ENCODE measurements around the gene DNAH14.

The DNAH14 gene

DNA sequence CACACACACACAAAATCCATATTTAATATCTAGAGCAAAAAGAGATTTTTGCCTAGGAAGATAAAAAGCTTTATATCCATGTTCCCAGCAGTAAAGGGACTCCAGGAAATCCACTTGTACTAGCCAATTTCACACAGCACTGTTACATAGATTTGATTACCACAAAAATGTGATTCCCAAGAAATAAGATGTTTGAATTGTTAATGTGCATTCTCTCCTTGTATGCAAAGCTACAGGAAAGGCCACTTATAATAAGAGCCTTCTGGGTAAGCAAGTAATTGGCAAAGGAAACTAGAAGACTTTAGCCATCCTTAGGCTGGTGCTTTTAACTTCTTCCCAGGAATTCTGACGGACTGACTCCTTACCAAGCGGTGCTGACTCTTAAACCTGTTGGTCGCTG lies 409.1 kb downstream of the DNAH14 start:
- H3K4me2 ChIP-seq = no peak overlapping the region

GRCh38 chr1:225341642-225342041 lies 412.2 kb downstream of the DNAH14 start:
- Histone ChIP-seq H4K20me1 (no peaks in the 10 kb centered on the region), H3K4me1 (no peaks in the 10 kb centered on the region)
- TF ChIP-seq Cebpa-rat (IDR thresholded peaks at IDR 0.05) = no peak

More for the DNA sequence above, 409.1 kb downstream of the DNAH14 start:
- no peak for TF ChIP-seq Cebpa-rat (IDR thresholded peaks at IDR 0.05)
- H4K20me1 ChIP-seq = no peaks in the 10 kb centered on the region
- H3K9ac ChIP-seq = no peak overlapping the region
- no peaks in the 10 kb centered on the region for H3K27me3 ChIP-seq
- H3K27ac ChIP-seq = no peak overlapping the region
- no peaks in the 10 kb centered on the region for H3K4me1 ChIP-seq
- no peak overlapping the region for H3K4me3 ChIP-seq
- H3K9me3 ChIP-seq = no peaks in the 10 kb centered on the region
- H3K36me3 ChIP-seq = no peaks in the 10 kb centered on the region

DNA sequence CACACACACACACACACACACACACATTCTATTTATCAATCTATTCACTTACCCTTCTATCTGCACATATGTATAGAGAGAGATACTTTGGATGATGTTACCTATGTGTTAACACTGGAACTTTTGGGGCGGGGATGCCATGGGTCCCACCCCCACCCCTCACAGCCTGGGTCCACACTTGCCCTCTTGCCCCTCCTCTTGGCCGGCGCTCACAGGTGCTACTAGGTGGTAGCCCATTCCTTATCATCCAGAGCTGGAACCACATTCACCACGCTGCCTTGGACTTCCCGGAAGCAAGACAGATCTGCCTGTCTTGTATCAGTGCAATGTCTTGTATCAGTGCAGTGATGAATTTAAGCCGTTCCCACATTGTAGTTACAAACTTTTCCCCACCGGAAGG lies 413.2 kb downstream of the DNAH14 start:
- H3K27me3 ChIP-seq = no peaks in the 10 kb centered on the region
- no peak overlapping the region for H3K9ac ChIP-seq
- TF ChIP-seq Cebpa-rat (IDR thresholded peaks at IDR 0.05) = no peak
- no peaks in the 10 kb centered on the region for H4K20me1 ChIP-seq
- no peak overlapping the region for H3K4me2 ChIP-seq
- no peaks in the 10 kb centered on the region for H3K36me3 ChIP-seq
- no peak overlapping the region for H3K27ac ChIP-seq
- H3K4me1 ChIP-seq = peaks cover 8% of the 10 kb centered on the region
- H3K9me3 ChIP-seq = no peaks in the 10 kb centered on the region
- H3K4me3 ChIP-seq = no peak overlapping the region

More at GRCh38 chr1:225341642-225342041, 412.2 kb downstream of the DNAH14 start:
- Histone ChIP-seq H3K27ac (no peak overlapping the region), H3K36me3 (no peaks in the 10 kb centered on the region), H3K27me3 (no peaks in the 10 kb centered on the region), H3K9ac (no peak overlapping the region), H3K9me3 (no peaks in the 10 kb centered on the region), H3K4me2 (no peak overlapping the region), H3K4me3 (no peak overlapping the region)

DNA sequence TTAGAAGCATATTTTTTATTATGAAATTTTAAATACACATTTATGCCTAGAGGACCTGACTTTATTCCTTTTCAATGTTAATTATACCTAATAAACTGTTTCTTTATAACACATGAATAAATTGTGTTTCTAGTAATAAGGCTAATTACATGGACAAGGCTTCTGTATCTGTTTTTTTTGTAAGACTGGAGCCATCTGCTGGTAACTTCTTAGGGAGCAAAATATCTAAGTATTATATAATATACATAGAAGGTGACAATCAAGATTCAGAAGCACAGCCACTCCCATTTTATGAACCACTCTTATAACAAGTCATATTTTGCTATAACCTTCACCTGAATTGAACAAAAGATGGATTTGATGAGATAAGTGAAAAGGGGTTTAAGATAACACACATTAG lies 414.1 kb downstream of the DNAH14 start:
- H3K4me2 ChIP-seq = no peak overlapping the region
- no peaks in the 10 kb centered on the region for H3K36me3 ChIP-seq
- 0 out of 2 replicates have a peak, but pooled peaks cover 6% of the 10 kb centered on the region for H3K9me3 ChIP-seq
- H3K4me3 ChIP-seq = no peak overlapping the region
- no peak overlapping the region for H3K27ac ChIP-seq
- TF ChIP-seq Cebpa-rat (IDR thresholded peaks at IDR 0.05) = no peak
- peaks cover 9% of the 10 kb centered on the region for H3K4me1 ChIP-seq
- no peaks in the 10 kb centered on the region for H4K20me1 ChIP-seq
- H3K27me3 ChIP-seq = no peaks in the 10 kb centered on the region
- no peak overlapping the region for H3K9ac ChIP-seq

DNA sequence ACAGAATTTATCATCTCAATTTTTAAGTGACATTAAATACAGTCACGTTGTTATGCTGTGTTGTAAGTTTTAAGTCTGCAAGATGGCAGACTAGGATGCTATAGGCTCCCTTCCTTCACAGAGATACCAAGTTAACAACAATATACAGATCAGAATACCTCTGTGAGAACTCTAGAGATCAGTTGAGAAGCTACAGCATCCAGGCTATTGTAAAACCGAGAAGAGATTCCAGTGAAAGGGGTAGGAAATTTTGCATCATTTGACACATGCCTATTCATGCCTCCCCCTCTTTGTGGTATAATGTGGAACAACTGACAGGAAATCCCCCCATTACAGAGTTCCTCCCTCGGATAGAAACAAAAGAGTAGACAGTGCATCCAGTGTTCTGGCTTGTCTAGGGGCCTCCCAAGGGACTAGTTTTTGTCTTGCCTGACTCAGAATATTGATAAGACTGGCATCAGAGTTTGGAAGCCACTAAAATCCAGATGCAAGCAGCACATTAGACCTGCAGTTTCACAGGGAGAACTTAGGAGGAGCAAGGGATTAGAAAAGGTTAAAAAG lies 417.7 kb downstream of the DNAH14 start:
- Histone ChIP-seq H3K27ac (no peak overlapping the region), H4K20me1 (no peaks in the 10 kb centered on the region), H3K4me3 (no peak overlapping the region), H3K9me3 (0 out of 2 replicates have a peak, but pooled peaks cover 6% of the 10 kb centered on the region), H3K36me3 (no peaks in the 10 kb centered on the region), H3K9ac (no peak overlapping the region), H3K4me1 (peaks cover 9% of the 10 kb centered on the region), H3K27me3 (no peaks in the 10 kb centered on the region), H3K4me2 (peak overlapping the region; percentile 49)
- TF ChIP-seq Cebpa-rat (IDR thresholded peaks at IDR 0.05) = no peak

DNA sequence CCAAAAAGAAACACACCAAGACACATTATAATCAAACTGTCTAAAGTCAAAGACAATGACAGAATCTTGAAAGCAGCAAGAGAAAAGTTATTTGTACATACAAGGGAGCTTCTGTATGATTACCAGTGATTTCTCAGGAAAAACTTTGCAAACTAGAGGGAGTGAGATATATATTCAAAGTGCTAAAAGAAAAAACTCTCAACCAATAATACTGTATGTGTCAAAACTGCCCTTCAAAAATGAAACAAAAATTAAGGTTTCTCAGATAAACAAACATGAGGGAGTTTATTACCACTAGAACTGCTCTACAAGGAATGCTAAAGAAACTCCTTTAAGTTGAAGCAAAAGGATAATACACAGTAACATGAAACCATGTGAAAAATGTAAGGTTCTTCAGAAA lies 418.9 kb downstream of the DNAH14 start:
- H3K27me3 ChIP-seq = no peaks in the 10 kb centered on the region
- 0 out of 2 replicates have a peak, but pooled peaks cover 6% of the 10 kb centered on the region for H3K9me3 ChIP-seq
- H4K20me1 ChIP-seq = no peaks in the 10 kb centered on the region
- H3K9ac ChIP-seq = no peak overlapping the region
- no peak overlapping the region for H3K4me3 ChIP-seq
- H3K36me3 ChIP-seq = no peaks in the 10 kb centered on the region
- no peak overlapping the region for H3K27ac ChIP-seq
- peaks cover 9% of the 10 kb centered on the region for H3K4me1 ChIP-seq
- no peak overlapping the region for H3K4me2 ChIP-seq
- no peak for TF ChIP-seq Cebpa-rat (IDR thresholded peaks at IDR 0.05)

- 0 out of 2 replicates have a peak, but pooled peaks cover 6% of the 10 kb centered on the region for H3K9me3 ChIP-seq
- no peaks in the 10 kb centered on the region for H3K27me3 ChIP-seq
- H4K20me1 ChIP-seq = no peaks in the 10 kb centered on the region
- H3K4me2 ChIP-seq = no peak overlapping the region
- no peak overlapping the region for H3K9ac ChIP-seq
- no peak for TF ChIP-seq Cebpa-rat (IDR thresholded peaks at IDR 0.05)
- H3K27ac ChIP-seq = no peak overlapping the region
- no peak overlapping the region for H3K4me3 ChIP-seq
- no peaks in the 10 kb centered on the region for H3K36me3 ChIP-seq
- H3K4me1 ChIP-seq = peaks cover 9% of the 10 kb centered on the region
Measured at GRCh38 chr1:225349826-225350225, 420.4 kb downstream of the DNAH14 start.

DNA sequence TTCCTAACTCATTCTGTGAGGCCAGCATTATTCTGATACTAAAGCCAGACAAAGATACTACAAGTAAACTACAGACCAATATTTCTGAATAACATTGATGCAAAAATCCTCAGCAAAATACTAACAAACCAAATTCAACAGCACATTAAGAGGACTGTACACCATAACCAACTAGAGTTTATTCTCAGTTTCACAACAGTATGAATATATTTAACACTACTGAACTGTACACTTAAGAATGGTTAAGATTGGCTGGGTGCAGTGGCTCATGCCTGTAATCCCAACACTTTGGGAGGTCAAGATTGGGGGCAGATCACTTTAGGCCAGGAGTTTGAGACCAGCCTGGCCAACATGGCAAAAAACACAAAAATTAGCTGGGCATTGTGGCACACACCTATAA lies 421.4 kb downstream of the DNAH14 start:
- no peaks in the 10 kb centered on the region for H3K36me3 ChIP-seq
- H3K4me3 ChIP-seq = no peak overlapping the region
- no peak overlapping the region for H3K27ac ChIP-seq
- H3K9ac ChIP-seq = no peak overlapping the region
- H3K27me3 ChIP-seq = no peaks in the 10 kb centered on the region
- 0 out of 2 replicates have a peak, but pooled peaks cover 6% of the 10 kb centered on the region for H3K9me3 ChIP-seq
- peaks cover 9% of the 10 kb centered on the region for H3K4me1 ChIP-seq
- no peaks in the 10 kb centered on the region for H4K20me1 ChIP-seq
- no peak for TF ChIP-seq Cebpa-rat (IDR thresholded peaks at IDR 0.05)
- no peak overlapping the region for H3K4me2 ChIP-seq

- H3K9ac ChIP-seq = no peak overlapping the region
- H3K36me3 ChIP-seq = no peaks in the 10 kb centered on the region
- no peak overlapping the region for H3K4me2 ChIP-seq
- H3K27me3 ChIP-seq = no peaks in the 10 kb centered on the region
- no peaks in the 10 kb centered on the region for H3K9me3 ChIP-seq
- no peak overlapping the region for H3K4me3 ChIP-seq
- H4K20me1 ChIP-seq = no peaks in the 10 kb centered on the region
- no peak for TF ChIP-seq Cebpa-rat (IDR thresholded peaks at IDR 0.05)
- no peaks in the 10 kb centered on the region for H3K4me1 ChIP-seq
- no peak overlapping the region for H3K27ac ChIP-seq
Measured at GRCh38 chr1:225354906-225355305, 425.4 kb downstream of the DNAH14 start.

GRCh38 chr1:225355863-225356262 lies 426.4 kb downstream of the DNAH14 start:
- Histone ChIP-seq H3K9ac (no peak overlapping the region), H3K27me3 (no peaks in the 10 kb centered on the region), H3K4me3 (no peak overlapping the region), H3K27ac (no peak overlapping the region), H4K20me1 (no peaks in the 10 kb centered on the region), H3K36me3 (no peaks in the 10 kb centered on the region), H3K4me1 (peaks cover 6% of the 10 kb centered on the region; the same call in 1 of the 2 replicates), H3K4me2 (no peak overlapping the region), H3K9me3 (no peaks in the 10 kb centered on the region)
- no peak for TF ChIP-seq Cebpa-rat (IDR thresholded peaks at IDR 0.05)

- Histone ChIP-seq H3K4me1 (peaks cover 7% of the 10 kb centered on the region; the same call in 1 of the 2 replicates), H4K20me1 (no peaks in the 10 kb centered on the region), H3K4me2 (no peak overlapping the region), H3K4me3 (no peak overlapping the region), H3K27ac (no peak overlapping the region), H3K27me3 (no peaks in the 10 kb centered on the region), H3K9ac (no peak overlapping the region), H3K36me3 (no peaks in the 10 kb centered on the region), H3K9me3 (no peaks in the 10 kb centered on the region)
- TF ChIP-seq Cebpa-rat (IDR thresholded peaks at IDR 0.05) = no peak
Measured at GRCh38 chr1:225360119-225360518, 430.6 kb downstream of the DNAH14 start.
